HL-60/S4 (cell line): ENCODE results near the gene E4F1.

ENCODE experiments used
- in situ Hi-C: fragments of 300-500 bp; cut with MboI; formaldehyde crosslinking; loops from 2 replicates; pipeline ENCODE4 v1.14.3; 2022; ENCODE audit warnings: low sequenced_read_pairs

E4F1 gene

GRCh38 chr16:2205967-2206313 lies 17.5 kb upstream of the E4F1 start:
- in situ Hi-C loops, result no loop called here

DNA sequence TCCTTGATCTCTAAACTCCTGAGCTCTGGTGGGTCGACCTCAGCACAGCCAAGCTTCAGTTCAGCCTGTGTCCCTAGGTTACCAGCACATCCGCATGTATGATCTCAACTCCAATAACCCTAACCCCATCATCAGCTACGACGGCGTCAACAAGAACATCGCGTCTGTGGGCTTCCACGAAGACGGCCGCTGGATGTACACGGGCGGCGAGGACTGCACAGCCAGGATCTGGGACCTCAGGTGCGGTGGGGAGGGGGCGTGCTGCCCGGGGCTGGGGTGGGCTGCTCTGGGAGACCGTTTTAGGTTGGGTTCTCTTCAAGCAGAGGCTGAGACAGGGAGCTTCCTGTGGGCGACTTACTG lies 17.0 kb upstream of the E4F1 start:
- in situ Hi-C loops, result no loop called here

GRCh38 chr16:2206780-2207433 lies 16.5 kb upstream of the E4F1 start:
- in situ Hi-C loops, result no loop called here

DNA sequence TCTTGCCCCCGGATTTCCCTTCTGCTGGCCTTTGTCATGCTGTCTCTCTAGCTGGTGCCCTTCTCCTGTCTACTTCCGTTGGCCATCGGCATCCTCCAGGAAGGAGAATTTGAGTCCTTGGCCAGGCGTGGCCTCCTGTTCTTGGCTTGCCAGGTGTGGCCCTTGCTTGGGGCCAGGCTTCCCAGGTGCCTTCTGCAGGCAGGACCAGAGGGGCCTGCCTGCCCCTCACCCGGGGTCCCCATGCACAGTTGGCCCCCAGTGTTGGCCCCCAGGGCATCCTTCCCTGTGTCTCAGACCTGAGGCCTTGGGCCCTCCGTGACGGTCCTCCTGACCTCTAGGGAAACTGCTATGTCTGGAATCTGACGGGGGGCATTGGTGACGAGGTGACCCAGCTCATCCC lies 15.5 kb upstream of the E4F1 start:
- in situ Hi-C loops, result no loop called here

DNA sequence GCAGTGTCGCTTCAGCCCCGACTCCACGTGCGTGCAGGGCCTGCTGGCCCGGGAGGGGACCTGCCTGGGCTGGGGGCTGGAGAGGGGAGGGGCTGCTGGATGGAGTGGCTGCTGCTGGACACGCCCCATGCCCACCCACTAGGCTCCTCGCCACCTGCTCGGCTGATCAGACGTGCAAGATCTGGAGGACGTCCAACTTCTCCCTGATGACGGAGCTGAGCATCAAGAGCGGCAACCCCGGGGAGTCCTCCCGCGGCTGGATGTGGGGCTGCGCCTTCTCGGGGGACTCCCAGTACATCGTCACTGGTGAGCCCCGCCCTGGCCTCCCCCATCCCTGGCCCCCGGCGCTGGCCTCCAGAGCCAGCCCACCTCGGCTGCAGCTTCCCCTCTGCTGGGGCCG lies 15.1 kb upstream of the E4F1 start:
- in situ Hi-C loops, result no loop called here

DNA sequence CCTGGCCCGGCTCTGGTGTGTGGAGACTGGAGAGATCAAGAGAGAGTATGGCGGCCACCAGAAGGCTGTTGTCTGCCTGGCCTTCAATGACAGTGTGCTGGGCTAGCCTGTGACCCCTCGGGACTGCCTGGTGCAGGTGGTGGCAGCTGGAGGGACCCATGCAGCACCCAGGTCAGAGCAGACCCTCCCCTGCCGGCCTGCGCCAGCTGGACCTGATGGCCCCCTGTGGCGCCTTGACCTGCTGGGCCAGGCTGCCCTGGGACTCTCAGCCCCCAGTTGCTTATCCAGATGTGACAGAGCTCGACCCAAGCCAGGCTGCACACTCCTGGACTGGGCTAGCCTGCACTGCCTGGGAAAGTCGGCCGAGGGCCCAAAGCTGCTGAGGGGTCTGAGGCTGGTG lies 14.6 kb upstream of the E4F1 start:
- in situ Hi-C loops, result no loop called here

DNA sequence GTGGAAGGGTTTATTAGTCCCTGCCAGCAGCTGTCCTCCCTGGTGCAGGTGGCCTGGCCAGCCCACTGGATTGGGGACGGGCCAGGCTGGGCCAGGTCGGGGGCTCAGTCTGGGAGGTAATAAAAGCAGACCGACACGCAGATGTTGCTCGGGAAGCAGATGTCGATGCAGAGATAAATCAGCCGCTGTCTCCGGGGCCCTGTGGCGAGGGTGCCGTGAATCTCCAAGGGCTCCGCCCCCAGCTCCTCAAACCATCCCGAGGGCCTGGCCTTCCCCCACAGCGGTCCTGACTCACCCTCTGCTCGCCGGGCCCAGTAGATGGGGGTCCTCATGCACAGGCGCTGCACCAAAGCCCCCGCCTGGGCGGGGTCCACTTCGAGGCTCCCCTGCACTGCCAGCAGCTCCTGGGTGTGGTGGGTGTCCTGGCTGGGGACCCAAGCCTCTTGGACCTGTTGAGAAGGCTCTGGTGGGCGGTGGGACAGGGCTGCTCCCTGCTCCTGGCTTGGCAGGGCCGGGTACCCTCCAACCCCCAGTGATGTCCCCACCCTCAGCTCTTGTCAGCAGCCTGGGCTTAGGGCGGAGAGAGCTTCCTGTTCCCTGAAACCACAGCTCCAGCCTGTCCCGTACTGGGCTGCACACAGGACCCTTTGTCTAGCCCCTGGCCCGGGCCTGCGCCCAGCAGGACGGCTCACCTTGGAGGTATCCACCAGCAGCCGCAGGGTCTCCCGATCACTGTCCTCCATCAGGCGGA lies 14.0 kb upstream of the E4F1 start:
- in situ Hi-C loops, result no loop called here

- in situ Hi-C loops, result no loop called here
Observed at GRCh38 chr16:2210009-2210332, 13.4 kb upstream of the E4F1 start.

- in situ Hi-C loops, result no loop called here
Observed at GRCh38 chr16:2210386-2211365, 12.7 kb upstream of the E4F1 start, which contains the start of gene BRICD5. BRICD5 (minus strand) TSS chr16:2210863; CDS start chr16:2210833, 30 bp downstream.

GRCh38 chr16:2211923-2212347 lies 11.5 kb upstream of the E4F1 start:
- in situ Hi-C loops, result no loop called here

GRCh38 chr16:2212362-2213324 lies 10.7 kb upstream of the E4F1 start:
- in situ Hi-C loops, result no loop called here

GRCh38 chr16:2213817-2214718 lies 9.3 kb upstream of the E4F1 start:
- in situ Hi-C loops, result no loop called here

- in situ Hi-C loops, result no loop called here
Observed at GRCh38 chr16:2214719-2214968, 8.7 kb upstream of the E4F1 start, which contains the start of gene PGP. PGP (minus strand) TSS chr16:2214840; CDS start chr16:2214777, 63 bp downstream.

- in situ Hi-C loops, result no loop called here
Observed at GRCh38 chr16:2216330-2216729, 7.1 kb upstream of the E4F1 start.

GRCh38 chr16:2223942-2224486 lies 623 bp downstream of the E4F1 start:
- in situ Hi-C loops, result no loop called here

DNA sequence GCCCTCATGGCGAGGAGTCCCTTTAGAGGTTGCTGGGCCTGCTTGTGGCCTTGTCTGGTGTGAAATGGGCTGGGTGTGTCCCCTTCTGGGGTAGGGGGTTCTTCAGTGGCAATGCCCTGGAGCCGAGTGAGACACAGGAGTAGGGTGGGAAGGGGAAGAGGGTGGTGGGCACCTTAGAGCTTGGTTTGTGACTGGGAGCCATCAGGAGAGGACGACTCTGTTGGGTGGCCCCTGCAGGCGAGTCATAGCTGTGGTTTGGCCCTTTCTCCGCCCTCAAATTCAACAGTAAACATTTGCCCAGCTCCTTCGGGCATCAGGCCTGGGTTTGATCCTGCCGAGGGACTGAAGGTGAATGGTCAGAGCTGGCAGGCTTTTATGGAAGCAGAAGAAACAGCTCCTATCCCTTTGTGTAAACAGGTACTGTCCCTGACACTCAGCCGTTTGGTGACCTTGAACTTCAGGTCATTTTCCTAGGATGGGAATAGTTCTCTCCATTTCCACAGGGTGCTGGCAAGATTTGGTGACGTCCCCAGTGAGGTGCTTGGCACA lies 2.9 kb downstream of the E4F1 start:
- in situ Hi-C loops, result no loop called here

- in situ Hi-C loops, result no loop called here
Observed at GRCh38 chr16:2226918-2227317, 3.5 kb downstream of the E4F1 start.

DNA sequence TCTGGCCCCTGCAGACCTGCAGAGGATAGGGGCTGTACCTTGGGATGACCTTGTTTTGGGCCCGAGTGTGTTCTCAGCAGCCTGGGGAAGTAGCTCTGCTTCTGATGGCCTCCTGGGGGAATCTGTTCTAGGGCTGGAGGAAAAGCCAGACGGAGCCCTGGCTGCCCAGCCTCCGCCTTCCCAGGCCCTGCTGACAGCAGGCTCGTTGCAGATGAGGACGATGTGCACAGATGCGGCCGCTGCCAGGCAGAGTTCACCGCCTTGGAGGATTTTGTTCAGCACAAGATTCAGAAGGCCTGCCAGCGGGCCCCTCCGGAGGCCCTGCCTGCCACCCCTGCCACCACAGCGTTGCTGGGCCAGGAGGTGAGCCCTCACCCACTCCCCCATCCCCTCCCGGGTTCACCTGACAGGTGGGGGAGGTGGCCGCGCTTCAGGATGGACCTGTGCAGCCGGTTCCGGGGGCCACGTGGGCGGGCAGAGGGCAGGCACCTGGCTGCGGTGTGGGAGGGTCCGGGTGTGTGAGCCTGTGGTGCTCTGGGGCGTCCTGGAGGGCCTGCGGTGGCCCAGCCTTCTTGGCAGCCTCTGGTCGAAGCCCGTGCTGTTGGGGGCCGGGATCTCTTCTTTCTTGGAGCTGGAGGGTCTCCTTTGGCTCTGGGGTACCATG lies 4.9 kb downstream of the E4F1 start:
- in situ Hi-C loops, result no loop called here

- in situ Hi-C loops, result no loop called here
Observed at GRCh38 chr16:2229091-2229490, 5.7 kb downstream of the E4F1 start.
